NB4 (cell line): ENCODE measurements around the gene SST.
"Not testable (repeated sequence)": the region's sequence is repeated elsewhere in the genome, so short reads cannot be mapped to it uniquely, and the experiment has no call there.

Experiments used
- CTCF ChIP-seq: IDR thresholded peaks from one replicate; pipeline ENCODE4 v1.5.1; 2012; ENCODE audit warnings: low read depth, low read length
- POLR2A ChIP-seq: IDR thresholded peaks from 2 replicates; pipeline ENCODE4 v1.6.1; 2011; ENCODE audit warnings: mild to moderate bottlenecking; ENCODE audit not compliant: insufficient read length; ENCODE audit errors: extremely low read depth

DNA sequence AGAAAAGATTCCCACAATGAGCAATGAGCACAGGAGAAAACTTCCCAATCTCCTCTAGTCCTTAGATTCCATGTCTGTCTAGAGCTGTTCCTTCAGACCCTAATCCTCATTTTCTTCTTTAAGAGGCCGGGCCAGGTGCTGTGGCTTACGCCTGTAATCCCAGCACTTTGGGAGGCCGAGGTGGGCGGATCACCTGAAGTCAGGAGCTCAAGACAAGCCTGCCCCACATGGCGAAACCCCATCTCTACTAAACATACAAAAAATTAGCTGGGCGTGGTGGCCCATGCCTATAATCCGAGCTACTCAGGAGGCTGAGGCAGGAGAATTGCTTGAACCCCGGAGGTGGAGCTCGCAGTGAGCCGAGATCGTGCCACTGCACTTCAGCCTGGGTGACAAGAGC lies 11.6 kb upstream of the SST start:
- not testable (repeated sequence) for TF ChIP-seq POLR2A, CTCF
